Breast epithelium (tissue), 4 donors: ENCODE measurements around the gene UQCRQ. TPM values are rescaled to one million over a fixed set of nuclear protein-coding genes. Genes with fewer than 3 reads are reported as not detected.

Experiments
- DNase-seq, 2 donors: peaks; one replicate each; pipeline ENCODE4 v3.0.0-alpha.2; 2019; ENCODE audit warnings: low spot score in 2 of 2
- H3K27ac ChIP-seq, 2 donors: fragments of 200-600 bp; sonication (generic) in 1 of 2; one replicate each; pipeline ENCODE4 v1.5.1; 2016 to 2019; ENCODE audit warnings: mild to moderate bottlenecking in 1 of 2
- H3K27me3 ChIP-seq, 2 donors: fragments of 200-600 bp; sonication (generic) in 1 of 2; one replicate each; pipeline versions ENCODE4 v1.5.1 to v1.6.0; 2017 to 2019; ENCODE audit warnings: control low read depth in 1 of 2, mild to moderate bottlenecking in 1 of 2
- H3K36me3 ChIP-seq: fragments of 200-600 bp; one replicate; pipeline ENCODE4 v1.5.1; 2019
- H3K4me1 ChIP-seq, 2 donors: fragments of 200-600 bp; sonication (generic); one replicate each; pipeline ENCODE4 v1.5.1; 2016 to 2019; ENCODE audit warnings: control low read depth in 1 of 2
- H3K4me3 ChIP-seq, 3 donors: fragments of 200-600 bp; sonication (generic); 1 replicate in 2 of 3; 2 replicates in 1 of 3; pipeline ENCODE4 v1.5.1; 2016 to 2019; ENCODE audit warnings: mild to moderate bottlenecking in 3 of 3, moderate library complexity in 2 of 3
- H3K9me3 ChIP-seq, 2 donors: fragments of 200-600 bp; sonication (generic) in 1 of 2; one replicate each; pipeline ENCODE4 v1.5.1; 2016 to 2019; ENCODE audit warnings: control low read depth in 1 of 2
- CTCF ChIP-seq, 3 donors: fragments of 450-650 bp; IDR thresholded peaks; one replicate each; pipeline ENCODE4 v1.5.1; 2016 to 2017; ENCODE audit warnings: antibody characterized with exemption in 3 of 3, mild to moderate bottlenecking in 3 of 3, moderate library complexity in 3 of 3
- POLR2A ChIP-seq: fragments of 450-650 bp; IDR thresholded peaks from one replicate; pipeline ENCODE4 v1.6.1; 2016; ENCODE audit warnings: antibody characterized with exemption, mild to moderate bottlenecking, moderate library complexity
- POLR2AphosphoS5 ChIP-seq, 3 donors: sonication (generic); formaldehyde crosslinking; IDR thresholded peaks; one replicate each; pipeline ENCODE4 v1.6.1; 2017; ENCODE audit warnings: antibody characterized with exemption in 3 of 3
- intact Hi-C: fragments of 100-400 bp; cut with DNase I; formaldehyde crosslinking; loops from one replicate; pipeline ENCODE4 v1.15.1; 2023; ENCODE audit warnings: low total_unique reads
- total RNA-seq, 3 donors: library from RNA; depleted of rRNA; stranded (reverse); fragments of >200 nt; gene quantifications; one replicate each; pipeline ENCODE4 v1.1.0, GENCODE V29; 2016

Gene UQCRQ
- total RNA-seq, 3 donors from 2014 or later: 106 to 184 (median 150) TPM

- no peaks in the 10 kb centered on the region for H3K4me1 ChIP-seq
- no peak for TF ChIP-seq POLR2AphosphoS5 (IDR thresholded peaks at IDR 0.05)
- no peak for TF ChIP-seq CTCF (IDR thresholded peaks at IDR 0.05)
- no peak for TF ChIP-seq POLR2A
Measured at GRCh38 chr5:132821791-132822190, 44.7 kb upstream of the UQCRQ start.

GRCh38 chr5:132822650-132823480 is 43.6 kb upstream of the UQCRQ start:
- no peak for TF ChIP-seq POLR2A
- no peak for TF ChIP-seq CTCF (IDR thresholded peaks at IDR 0.05)
- TF ChIP-seq POLR2AphosphoS5 (IDR thresholded peaks at IDR 0.05): no peak
- Histone ChIP-seq H3K4me1 (no peaks in the 10 kb centered on the region), H3K36me3 (no peaks in the 10 kb centered on the region), H3K27ac (no peak overlapping the region), H3K4me3 (peak overlapping the region in 2 of 3 donors; percentile 37 to 42), H3K27me3 (no peaks in the 10 kb centered on the region), H3K9me3 (no peaks in the 10 kb centered on the region)
- intact Hi-C loops: no loop called here
- DNase-seq: no peak

More at GRCh38 chr5:132821791-132822190, 44.7 kb upstream of the UQCRQ start:
- Histone ChIP-seq H3K36me3 (no peaks in the 10 kb centered on the region), H3K4me3 (no peak overlapping the region), H3K9me3 (no peaks in the 10 kb centered on the region), H3K27me3 (no peaks in the 10 kb centered on the region), H3K27ac (no peak overlapping the region)
- intact Hi-C loops: no loop called here
- DNase-seq: no peak

GRCh38 chr5:132823481-132824050 is 42.9 kb upstream of the UQCRQ start:
- H3K27me3 ChIP-seq: no peaks in the 10 kb centered on the region

GRCh38 chr5:132824426-132824825 is 42.0 kb upstream of the UQCRQ start:
- DNase-seq: no peak
- Histone ChIP-seq H3K9me3 (no peaks in the 10 kb centered on the region), H3K27me3 (no peaks in the 10 kb centered on the region), H3K27ac (no peak overlapping the region), H3K4me3 (no peak overlapping the region), H3K36me3 (no peaks in the 10 kb centered on the region), H3K4me1 (no peaks in the 10 kb centered on the region)
- TF ChIP-seq POLR2A: no peak
- TF ChIP-seq CTCF (IDR thresholded peaks at IDR 0.05): no peak
- no peak for TF ChIP-seq POLR2AphosphoS5 (IDR thresholded peaks at IDR 0.05)
- intact Hi-C loops: no loop called here

More at GRCh38 chr5:132823481-132824050, 42.9 kb upstream of the UQCRQ start:
- no peak overlapping the region for H3K27ac ChIP-seq
- H3K4me1 ChIP-seq: no peaks in the 10 kb centered on the region
- no peaks in the 10 kb centered on the region for H3K36me3 ChIP-seq
- no peak for DNase-seq
- H3K9me3 ChIP-seq: no peaks in the 10 kb centered on the region
- intact Hi-C loops: no loop called here
- no peak for TF ChIP-seq POLR2A
- TF ChIP-seq CTCF (IDR thresholded peaks at IDR 0.05): no peak
- TF ChIP-seq POLR2AphosphoS5 (IDR thresholded peaks at IDR 0.05): no peak
- H3K4me3 ChIP-seq: peak overlapping the region in 2 of 3 donors; percentile 37 to 42
